Stimulated activated CD4-positive, alpha-beta T cell treated with anti-CD3 and anti-CD28 coated beads, Interleukin-1b, Interleukin-23, amount 100 ng/mL, for 48 hours (primary cell): ENCODE data around the gene SGMS1.
A peak's percentile ranks its signal among the peaks of the same experiment; 100 is the strongest.
"Not testable (repeated sequence)": the region's sequence is repeated elsewhere in the genome, so short reads cannot be mapped to it uniquely, and the experiment has no call there.

ENCODE experiments used
- DNase-seq: peaks from one replicate; pipeline ENCODE4 v3.0.0-alpha.2; 2020

The SGMS1 gene

DNA sequence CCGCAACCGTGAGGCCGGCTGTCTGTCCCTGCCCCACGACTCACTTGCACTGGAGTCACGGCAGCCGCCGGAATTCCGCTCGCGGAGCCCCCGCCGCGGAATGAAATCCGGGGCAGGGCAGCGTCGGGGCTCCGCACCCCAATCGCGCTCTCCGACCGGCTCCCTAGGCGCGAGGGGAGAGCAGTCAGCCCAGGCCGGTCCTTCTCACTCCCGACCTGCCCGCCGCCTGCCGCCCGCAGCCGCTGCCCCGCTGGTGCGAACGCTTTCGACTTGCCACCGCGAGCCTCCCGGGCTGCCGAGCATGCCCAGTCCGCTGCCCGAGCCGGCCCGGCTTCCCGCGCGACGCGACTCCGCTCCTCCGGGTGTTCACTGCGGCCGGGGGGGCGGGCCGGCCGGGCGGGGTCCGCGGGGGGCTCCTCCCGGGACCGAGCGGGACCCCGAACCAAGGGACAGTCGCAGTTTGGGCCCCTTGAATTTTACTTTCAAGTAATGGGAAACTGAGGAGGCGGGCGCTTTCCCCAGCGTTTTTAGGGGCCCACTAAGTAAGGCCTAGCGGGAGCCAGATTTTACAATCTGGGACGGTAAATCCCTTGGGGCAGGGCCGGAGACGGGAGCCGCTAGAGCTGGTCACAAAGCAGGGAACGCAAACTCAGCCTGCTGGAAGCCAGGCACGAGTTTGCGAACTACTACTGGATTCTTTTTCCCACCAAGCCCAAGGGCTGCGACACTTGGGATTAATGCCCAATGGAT lies at the start of gene SGMS1:
Gene SGMS1 (minus strand): TSS at position 294 of the 750 bp plus-strand sequence. CDS start 279,842 bp downstream, outside the sequence.
- DNase-seq = peak; percentile 78

DNA sequence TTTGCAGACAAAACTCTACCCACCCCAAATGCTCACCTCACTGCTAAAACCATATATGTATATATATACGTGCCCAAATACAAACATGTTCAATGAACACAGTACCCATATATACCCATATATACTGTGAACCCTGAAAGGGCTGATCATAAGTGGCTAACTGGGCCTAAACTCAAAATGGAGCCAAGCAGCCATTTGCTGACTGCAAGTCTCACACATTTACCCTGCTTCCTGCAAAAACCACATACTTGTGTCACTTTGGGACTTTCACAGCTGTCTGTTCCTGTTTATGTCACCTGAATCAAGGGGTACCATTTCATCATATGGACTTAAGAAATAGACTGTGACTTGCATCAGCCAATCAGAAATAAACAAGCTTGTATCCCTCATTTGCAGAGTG lies 48.4 kb upstream of the SGMS1 start:
- not testable (repeated sequence) for DNase-seq

DNA sequence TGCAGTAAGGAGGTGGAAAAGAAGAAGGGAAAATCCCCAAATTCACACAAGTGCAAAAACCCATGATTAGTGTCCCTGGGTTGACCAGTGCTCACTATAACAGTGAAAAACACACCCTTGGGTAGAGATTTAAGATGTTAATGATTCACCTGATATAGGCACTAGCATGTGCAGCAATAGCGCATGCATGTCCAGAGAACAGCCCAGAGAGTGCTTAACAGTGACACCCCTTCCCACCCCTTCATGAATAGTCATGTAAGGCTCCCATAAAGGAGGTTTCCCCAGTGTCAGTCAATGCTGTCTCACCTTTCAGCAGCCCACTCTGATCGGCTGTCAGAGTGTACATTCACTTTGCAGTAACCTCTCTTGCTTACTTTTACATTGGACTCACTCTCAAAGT lies 47.9 kb upstream of the SGMS1 start:
- not testable (repeated sequence) for DNase-seq

DNA sequence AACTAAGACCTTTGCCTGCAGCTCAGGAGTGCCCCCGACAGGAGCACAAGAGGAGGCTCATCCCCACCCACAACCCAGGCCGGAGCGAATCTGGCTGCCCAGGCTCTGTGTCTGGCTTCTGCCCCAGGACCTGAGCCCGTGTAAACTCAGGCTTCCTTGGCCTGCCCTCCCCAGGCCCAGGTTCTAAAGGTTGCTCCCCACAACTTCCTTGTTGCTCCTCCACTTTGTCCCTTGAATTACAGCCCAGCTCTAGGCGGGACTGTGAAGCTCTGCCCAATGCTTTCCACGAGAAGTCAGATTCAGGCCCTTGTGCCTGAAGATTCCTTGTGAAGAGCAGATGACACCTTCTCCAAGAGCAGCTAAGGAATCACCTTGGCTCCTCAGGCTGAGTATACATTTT lies 46.2 kb upstream of the SGMS1 start:
- not testable (repeated sequence) for DNase-seq

DNA sequence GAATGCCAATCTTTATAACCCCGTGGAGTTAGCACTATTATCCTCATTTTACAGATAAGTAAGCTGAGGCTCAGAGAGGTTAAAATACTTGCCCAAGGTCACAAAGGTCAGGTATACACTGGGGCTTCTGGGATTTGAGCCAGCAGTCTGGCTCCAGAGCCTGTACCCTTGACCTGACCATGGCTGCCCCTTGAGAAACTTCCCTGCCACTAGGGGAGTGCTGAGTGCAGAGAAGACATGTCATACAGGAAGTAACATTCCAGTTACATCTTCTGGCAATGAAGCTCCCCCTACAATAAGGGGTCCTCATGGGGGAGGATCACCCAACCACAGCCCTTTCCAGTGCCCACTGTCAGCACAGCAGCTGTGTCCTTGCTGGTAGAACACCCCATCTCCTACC lies 43.6 kb upstream of the SGMS1 start:
- not testable (repeated sequence) for DNase-seq

DNA sequence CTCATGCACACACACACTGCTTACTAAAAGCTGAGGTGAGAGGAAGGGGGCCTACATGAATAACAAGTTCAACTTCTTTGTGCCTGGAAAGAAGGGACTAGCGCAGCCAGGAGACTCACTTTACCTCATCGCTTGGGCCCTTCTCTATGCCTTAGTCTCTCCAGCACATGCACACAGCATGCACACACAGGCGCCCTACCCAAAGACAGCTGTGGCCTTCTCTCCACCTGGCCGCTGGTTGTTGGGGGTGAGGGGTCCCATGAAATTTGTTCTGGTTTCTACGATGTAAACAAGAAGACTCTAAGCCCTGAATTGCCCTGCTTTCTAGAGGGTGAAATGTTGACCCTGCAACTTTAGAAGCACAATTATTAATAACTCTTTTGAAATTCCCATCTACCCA lies 38.7 kb upstream of the SGMS1 start:
- not testable (repeated sequence) for DNase-seq

DNA sequence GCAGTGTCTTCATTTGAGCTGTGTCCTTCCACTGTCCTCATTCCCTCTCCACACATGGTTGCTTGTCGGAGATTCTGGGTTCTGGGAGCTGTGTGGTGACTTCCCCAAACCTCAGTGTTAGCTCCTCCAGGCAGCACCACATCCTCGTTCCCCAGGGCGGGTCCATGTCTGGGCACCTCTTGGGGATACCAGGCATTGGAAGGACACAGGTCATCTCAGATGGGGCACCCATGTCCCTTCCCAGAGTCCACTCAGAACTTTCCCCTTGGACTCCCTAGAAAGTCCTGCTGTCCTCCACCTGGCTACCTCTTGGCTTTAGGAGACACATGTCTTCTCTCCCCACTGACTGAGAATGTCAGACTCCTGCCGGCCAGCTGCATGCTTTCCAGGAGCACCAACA lies 37.8 kb upstream of the SGMS1 start:
- DNase-seq = not testable (repeated sequence)

DNA sequence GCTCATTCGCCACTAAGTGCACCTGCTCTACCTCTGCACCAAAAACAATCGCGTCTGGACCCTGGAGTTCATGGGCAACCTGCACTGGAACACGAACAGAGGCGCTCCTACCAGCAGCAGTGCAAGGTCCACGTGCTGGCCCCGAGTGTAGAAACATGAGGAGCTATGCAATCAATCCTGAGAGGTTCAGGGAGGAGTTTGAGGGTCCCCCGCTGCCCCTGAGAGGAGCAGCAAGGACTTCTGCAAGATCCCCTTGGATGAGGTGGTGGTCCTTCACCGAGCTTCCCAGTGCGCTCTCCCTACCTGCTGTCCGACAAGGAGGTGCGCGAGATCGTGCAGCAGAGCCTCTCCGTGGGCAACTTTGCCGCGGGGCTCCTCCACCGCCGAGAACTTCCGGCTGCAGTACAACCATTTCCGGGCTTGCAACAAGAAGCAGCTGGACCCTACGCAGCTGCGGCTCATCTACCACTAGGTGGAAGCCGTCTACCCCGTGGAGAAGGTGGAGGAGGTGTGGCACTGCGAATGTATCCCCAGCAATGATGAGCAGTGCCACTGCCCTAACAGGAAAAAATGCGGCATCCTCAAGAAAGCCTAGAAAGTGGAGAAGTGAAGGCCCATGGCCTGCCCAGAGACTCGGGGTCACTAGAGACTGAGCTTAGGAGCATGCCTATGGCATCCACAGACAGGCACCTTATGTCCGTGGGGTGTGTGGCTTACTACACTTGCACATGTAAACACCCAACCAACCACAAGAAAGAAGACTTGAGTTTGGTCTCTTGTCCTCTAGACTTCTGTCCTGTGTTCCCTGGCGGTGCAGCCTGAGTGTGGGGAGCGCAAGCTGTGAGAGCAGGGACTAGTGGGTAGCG lies 36.3 kb upstream of the SGMS1 start:
- peak; percentile 55 for DNase-seq

DNA sequence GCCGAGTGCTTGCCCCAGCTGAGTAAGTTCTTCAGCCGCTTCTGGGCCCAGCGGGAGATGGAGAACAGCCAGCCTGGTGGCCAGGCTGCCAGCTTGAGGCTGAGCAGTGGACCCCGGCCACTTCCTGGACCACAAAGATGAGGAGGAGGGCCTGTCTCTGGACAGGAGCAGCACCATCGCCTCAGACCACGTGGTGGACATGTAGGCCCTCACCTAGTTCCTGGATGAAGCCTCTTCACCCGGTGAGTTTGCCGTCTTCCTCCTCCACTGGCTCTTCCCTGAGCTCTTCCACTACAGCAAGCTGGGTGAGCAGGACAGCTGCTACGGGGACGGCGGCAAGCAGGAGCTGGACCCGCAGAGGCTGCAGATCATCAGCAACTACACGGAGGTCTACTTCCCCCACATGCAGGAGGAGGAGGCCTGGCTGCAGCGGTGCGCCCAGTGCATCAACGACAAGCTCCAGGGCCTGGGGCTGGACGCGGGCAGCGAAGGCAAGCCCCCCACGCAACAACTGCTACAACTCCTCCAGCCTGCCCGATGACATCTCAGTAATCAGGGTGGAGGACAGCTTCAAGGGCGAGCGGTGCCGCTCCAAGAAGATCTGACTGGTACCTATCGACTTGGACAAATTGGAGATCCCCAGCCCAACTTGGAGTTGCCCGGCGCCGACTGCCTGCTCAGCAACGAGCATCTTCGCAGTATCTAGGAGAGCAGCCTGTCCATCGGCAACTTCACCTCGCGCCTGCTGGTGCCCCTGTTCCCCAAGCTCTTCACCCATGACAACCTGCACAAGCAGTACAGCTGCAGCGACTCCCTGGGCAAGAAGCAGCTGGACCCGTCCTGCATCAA lies 35.5 kb upstream of the SGMS1 start:
- DNase-seq = not testable (repeated sequence)

DNA sequence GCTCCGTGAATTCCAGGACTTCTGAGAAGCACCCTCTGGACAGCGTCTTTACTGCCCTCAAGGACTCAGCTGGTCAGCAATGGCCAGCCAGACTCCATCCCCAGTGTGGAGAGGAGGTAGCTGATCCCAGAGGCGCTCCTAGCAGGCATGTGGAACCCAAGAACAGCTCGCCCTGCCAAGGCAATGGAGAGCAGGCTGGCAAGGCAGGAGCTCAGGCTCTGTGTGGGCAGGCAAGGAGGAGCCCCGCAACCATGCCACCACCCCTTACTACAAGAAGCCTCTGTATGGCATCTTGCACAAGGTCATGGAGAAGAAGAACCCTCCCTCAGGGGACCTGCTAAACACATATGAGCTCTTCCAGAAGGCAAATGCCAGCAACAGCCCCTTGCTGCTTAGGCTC lies 34.4 kb upstream of the SGMS1 start:
- DNase-seq = no peak

DNA sequence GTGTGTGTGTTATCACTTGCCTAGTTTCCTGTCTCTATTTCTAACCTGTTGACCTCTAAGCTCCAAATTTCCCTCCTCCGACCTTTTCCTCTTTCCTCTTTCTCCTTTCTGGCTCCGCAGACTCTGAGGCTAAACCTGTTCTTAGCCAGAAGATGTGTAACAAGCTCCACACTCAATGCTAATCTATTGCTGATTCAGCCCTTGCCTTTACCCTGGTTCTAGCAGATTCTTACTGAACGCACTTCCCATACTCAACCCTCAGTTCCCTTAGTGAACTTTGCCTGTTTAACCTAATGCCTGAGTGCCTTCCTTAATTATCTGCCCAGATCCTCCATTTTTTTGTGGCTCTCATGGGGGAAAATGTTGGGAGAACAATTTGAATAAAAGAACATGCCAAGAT lies 30.0 kb upstream of the SGMS1 start:
- no peak for DNase-seq

DNA sequence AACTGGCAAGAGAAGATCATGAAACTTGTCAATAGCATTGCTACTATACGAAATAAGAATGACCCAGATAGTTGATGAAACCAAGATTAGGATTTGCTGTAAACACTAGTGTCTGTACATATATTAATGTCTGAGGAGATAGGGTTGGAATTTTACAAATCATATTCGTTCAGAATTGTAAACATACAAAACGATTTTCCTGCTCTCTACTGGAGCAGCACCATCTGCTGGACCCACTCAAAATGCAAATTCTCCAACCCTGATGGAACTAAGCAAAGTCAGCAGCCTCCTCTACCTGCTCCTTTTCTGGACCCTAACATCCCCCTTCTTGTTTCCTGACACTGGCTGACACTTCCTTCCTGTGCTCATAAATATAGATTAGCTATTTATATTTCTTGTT lies 29.4 kb upstream of the SGMS1 start:
- no peak for DNase-seq

DNA sequence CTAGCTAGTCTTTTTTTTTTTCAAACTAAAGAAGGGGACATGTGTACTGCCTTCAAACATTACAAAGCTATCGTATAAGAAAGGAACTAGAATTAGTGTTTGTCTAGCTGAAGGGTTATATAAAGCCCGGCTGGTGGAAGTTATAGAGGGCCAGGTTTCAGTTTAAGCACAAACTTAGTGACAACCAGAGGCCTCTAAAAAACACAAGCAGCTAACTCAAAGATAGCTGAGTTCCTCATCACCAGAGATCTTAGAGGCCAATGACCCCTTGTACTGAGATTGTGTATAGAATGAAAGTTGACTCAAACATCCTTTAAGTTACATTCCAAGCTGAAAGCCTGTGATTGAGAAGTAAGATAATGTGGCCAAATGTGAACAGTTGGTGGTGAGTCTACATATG lies 28.1 kb upstream of the SGMS1 start:
- no peak for DNase-seq

DNA sequence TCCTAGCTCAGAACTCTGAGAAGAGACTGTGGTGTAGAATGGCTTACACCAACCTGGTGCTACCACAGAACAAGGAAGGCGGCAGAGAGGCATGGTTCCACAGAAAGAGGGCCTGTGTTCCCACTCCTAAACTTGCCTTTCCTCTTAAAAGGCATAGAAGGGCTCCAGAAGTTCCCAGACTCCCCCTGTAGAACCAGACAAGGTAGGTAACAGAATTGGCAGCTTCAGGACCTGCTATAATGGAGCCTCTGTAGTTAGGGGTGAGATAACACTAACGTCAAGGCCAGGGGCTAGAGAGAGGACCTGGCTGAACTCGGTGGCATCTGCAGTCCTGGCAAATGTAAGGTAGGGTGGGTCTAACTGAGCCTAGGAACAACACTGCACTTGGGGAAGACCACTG lies 26.7 kb upstream of the SGMS1 start:
- no peak for DNase-seq

DNA sequence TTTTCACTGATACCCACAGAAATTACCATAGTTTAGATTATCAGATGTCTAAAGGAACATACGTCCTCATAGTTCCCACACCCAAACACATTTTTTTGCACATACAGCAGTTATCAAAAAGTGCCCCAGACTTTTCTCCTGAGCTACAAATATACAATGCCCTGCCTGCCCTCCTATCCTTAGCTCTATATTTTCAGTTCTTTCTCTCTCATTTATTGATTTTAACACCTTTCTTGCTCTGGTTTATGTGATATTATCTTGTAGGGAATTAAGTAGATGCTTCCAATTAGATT lies 25.1 kb upstream of the SGMS1 start:
- DNase-seq = no peak

DNA sequence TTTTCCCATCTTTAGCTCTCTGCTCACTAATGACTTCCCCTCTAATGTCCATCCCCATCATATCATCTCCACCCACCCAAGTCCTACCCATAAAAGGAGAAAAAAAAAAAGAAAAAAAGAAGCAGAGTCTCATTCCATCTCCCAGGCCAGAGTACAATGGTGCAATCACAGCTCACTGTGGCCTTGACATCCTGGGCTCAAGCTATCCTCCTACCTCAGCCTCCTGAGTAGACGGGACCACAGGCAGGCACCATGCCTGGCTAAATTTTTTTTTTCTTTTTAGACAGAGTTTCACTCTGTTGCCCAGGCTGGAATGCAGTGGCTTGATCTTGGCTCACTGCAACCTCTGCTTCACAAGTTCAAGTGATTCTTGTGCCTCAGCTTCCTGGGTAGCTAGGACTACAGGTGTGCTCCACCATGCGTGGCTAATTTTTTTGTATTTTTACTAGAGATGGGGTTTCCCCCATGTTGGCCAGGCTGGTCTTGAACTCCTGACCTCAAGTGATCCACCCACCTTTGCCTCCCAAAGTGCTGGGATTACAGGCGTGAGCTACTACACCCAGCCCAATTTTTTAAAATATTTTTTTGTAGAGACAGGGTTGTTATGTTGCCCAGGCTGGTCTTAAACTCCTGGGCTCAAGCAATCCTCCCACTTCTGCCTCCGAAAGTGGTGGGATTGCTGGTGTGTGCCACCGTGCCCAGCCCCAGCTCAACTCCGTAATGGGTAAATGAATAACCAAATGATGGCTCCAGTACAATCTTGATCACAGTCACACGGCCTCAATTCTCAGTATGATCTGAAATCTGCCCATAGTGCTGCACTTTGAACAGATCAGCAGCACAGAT lies 24.6 kb upstream of the SGMS1 start:
- DNase-seq = no peak

DNA sequence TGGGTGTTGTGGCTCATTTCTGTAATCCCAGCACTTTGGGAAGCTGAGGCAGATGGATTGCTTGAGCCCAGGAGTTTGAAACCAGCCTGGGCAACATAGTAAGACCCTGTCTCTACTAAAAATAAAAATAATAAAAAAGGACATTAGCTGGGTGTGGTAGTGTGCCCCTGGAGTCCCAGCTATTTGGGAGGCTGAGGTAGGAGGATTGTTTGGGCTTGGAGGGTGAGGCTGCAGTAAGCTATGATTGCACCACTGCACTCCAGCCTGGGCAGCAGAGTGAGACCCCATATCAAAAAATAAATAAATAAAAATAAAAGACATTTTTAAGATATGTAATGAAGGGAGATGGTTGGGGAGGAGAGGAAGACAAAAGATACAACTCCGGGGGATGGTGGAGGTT lies 23.6 kb upstream of the SGMS1 start:
- DNase-seq = not testable (repeated sequence)

DNA sequence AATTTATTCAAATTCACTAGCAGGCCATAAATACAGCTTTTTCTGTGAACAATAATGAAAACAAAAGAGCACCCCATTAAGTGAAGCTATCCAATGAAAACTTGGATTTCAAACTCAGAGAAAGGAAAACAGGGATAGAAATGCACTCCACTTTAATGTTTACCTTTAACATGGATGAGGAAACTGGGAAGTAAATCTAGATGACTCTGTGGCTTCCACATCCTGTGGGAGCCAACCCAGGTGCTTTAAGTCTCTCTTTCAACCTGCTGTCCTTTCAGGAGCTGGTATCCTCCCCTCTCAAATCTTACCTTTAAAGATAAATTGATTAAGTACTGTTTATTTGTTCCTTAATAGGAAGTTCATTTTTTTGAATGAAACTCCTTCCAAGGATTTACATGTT lies 21.5 kb upstream of the SGMS1 start:
- no peak for DNase-seq

DNA sequence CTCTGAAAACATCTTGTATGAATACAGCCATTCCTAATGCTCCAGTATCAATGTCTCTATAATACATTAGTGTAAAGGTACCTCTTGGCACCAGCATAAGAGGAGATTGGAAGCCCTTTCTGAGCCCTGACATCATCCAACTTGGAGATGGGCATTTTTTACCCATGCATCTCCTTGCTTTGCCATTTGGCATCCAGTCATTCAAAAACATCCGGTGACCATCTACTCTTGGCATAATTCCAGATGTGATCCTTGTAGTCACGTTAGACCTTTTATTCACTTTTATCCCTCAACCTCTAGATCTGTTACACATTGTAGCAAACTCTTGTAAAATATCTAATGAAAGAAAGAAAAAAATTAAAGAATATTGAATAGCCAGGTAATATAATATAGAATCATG lies 17.9 kb upstream of the SGMS1 start:
- DNase-seq = no peak

DNA sequence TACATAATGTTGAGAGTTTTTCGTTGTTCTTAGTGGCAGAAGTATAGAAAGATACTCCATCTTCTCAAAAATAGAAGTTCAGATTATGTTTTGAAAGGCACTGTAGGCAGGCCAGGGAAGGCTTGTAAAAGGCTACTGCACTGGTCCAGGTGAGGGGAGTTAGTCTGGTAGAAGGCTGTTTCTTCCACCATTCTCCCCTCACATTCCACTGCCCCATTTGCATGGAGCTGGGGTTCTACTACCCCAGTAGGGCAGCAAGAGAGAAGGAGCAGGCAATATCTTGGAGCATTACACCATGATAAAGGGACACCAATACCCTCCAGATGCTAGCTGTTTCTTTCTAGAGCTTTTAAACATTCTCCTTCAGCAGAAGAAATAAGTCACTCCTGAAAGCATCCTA lies 16.5 kb upstream of the SGMS1 start:
- no peak for DNase-seq

DNA sequence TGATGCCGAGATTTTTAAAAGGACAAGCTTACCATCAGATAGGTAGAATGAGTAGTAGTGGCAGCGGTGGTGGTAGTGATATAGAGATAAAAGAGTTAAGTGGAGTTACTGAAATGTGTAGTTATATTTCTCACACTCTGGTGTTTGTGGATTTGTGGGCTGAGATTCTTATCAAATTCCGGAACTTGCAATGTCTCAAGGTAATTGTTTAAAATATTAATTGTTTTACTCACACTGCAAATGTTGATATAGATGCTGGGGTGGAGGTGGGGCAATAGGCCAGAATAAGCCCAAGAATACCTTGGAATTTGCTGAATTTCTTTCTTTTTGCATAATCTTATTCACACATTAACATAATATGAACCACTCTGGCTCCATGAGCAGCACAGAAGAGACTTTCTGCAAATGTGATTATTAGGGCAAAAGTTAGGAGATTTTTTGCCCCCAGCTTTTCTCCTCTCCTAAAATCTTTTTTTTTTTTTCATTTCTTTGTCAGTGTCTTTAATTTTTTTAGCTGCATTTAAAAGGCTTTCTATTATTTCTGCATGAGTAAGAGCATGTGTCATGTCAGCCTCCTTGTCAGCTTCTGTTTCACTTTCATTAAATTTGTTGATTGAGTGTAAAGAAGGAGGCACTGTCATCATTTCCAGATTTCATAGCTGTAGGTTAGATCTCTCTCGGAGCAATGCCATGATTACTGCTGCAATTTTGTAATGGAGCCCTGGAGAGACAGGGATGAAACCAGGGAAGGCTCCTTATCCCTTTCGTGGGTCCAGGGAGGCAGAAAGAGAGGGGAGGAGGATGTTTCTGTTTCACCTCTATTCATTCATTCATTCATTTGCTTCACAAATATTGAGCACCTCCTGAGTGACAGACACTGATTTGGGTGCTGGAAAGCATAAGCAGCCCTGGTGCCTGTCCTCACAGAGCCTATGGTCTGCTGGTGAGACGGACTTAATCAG lies 13.1 kb upstream of the SGMS1 start:
- no peak for DNase-seq
